ENCODE measurements around the gene B4GALNT4.
"Not testable (repeated sequence)": the region's sequence is repeated elsewhere in the genome, so short reads cannot be mapped to it uniquely, and the experiment has no call there.

DNA sequence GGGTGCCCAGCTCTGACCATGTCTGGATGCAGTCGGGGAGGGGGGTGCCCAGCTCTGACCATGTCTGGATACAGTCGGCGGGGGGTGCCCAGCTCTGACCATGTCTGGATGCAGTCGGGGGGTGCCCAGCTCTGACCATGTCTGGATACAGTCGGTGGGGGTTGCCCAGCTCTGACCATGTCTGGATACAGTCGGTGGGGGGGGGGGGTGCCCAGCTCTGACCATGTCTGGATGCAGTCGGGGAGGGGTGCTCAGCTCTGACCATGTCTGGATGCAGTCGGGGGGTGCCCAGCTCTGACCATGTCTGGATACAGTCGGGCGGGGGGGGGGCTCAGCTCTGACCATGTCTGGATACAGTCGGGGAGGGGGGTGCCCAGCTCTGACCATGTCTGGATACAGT is 42.2 kb downstream of the B4GALNT4 start:
- not testable (repeated sequence) for TF ChIP-seq POLR2A (IDR thresholded peaks at IDR 0.05)
- TF ChIP-seq, protein P1, sequence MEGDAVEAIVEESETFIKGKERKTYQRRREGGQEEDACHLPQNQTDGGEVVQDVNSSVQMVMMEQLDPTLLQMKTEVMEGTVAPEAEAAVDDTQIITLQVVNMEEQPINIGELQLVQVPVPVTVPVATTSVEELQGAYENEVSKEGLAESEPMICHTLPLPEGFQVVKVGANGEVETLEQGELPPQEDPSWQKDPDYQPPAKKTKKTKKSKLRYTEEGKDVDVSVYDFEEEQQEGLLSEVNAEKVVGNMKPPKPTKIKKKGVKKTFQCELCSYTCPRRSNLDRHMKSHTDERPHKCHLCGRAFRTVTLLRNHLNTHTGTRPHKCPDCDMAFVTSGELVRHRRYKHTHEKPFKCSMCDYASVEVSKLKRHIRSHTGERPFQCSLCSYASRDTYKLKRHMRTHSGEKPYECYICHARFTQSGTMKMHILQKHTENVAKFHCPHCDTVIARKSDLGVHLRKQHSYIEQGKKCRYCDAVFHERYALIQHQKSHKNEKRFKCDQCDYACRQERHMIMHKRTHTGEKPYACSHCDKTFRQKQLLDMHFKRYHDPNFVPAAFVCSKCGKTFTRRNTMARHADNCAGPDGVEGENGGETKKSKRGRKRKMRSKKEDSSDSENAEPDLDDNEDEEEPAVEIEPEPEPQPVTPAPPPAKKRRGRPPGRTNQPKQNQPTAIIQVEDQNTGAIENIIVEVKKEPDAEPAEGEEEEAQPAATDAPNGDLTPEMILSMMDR (IDR thresholded peaks at IDR 0.05 in 4 of 5, conservative IDR thresholded peaks at IDR 0.05 in 1 of 5) = not testable (repeated sequence)

Measured in gastrocnemius medialis (tissue), 4 donors.